ENCODE results near the gene NLRC5. TPM values are rescaled to one million over a fixed set of nuclear protein-coding genes. Genes with fewer than 3 reads are reported as not detected.

Gene NLRC5
- total and polyA plus RNA-seq, 2 donors = 10.7 to 13.3 TPM

DNA sequence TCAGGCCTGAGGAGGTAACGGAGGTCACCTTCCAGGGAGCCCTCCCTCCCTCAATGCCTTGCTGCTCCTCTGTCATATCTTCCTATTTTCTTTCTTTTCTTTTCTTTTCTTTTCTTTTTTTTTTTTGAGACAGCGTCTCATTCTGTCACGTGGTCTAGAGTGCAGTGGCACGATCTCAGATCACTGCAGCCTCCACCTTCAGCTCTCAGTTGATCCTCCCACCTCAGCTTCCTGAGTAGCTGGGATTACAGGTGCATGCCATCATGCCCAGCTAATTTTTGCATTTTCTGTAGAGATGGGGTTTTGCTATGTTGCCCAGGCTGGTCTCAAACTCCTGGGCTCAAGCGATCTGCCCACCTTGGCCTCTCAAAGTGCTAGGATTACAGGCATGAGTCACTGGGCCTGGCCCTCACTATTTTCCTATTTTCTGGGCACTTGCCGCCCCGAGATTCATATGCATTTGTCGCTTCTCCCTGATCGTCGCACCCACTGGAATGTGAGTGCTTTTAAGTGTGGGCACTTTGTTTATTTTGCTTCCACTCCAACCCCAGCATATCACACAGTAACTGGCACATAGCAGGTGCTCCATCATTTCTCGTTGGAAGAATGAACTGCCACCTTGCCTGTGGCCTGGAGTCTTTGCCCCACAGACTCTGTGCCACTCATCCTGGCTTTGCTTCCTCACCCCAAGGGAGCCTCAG lies 134.8 kb downstream of the NLRC5 start:
- Histone ChIP-seq H3K4me1 (ENCODE audit: insufficient read depth) (no peaks in the 10 kb centered on the region), H3K36me3 (ENCODE audit: insufficient read depth) (no peaks in the 10 kb centered on the region), H3K27ac (ENCODE audit: low read depth) (no peak overlapping the region), H3K4me3 (ENCODE audit: low read depth, low read length) (no peak overlapping the region)
- WGBS = 82% methylated on average over 11 of the region's 11 CpGs
- no peak for DNase-seq (ENCODE audit: extremely low spot score)

- Histone ChIP-seq H3K36me3 (ENCODE audit: insufficient read depth) (no peaks in the 10 kb centered on the region), H3K4me3 (ENCODE audit: low read depth, low read length) (no peak overlapping the region), H3K4me1 (ENCODE audit: insufficient read depth) (no peaks in the 10 kb centered on the region), H3K27ac (ENCODE audit: low read depth) (no peak overlapping the region)
- WGBS = 99% methylated on average over 4 of the region's 4 CpGs
- no peak for DNase-seq (ENCODE audit: extremely low spot score)
These were observed 136.0 kb downstream of the NLRC5 start for GRCh38 chr16:57125376-57125775.

- 98% methylated on average over 4 of the region's 4 CpGs for WGBS
- no peak for DNase-seq (ENCODE audit: extremely low spot score)
- Histone ChIP-seq H3K27ac (ENCODE audit: low read depth) (no peak overlapping the region), H3K4me1 (ENCODE audit: insufficient read depth) (no peaks in the 10 kb centered on the region), H3K36me3 (ENCODE audit: insufficient read depth) (no peaks in the 10 kb centered on the region), H3K4me3 (ENCODE audit: low read depth, low read length) (no peak overlapping the region)
These were observed 136.6 kb downstream of the NLRC5 start for GRCh38 chr16:57125969-57126368.

DNA sequence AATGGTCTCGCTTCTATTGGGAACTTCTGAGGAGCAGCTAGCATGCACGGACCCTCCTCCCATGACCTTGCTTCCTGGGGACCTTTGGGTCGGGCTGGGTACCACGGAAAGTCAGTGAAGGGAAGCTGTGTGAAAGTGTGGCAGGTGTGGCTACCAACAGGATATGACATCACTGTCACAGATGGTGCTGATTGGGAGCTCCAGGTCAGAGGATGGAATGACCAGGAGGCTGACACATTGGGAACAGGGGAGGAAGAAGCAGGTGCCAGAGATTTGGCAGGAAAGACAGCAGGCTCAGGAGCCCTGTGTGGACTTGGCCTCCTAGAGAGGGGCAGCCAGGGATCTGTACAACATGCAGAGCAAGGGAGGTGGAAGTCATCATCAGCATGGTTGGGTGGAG lies 137.1 kb downstream of the NLRC5 start:
- no peak for DNase-seq (ENCODE audit: extremely low spot score)

DNA sequence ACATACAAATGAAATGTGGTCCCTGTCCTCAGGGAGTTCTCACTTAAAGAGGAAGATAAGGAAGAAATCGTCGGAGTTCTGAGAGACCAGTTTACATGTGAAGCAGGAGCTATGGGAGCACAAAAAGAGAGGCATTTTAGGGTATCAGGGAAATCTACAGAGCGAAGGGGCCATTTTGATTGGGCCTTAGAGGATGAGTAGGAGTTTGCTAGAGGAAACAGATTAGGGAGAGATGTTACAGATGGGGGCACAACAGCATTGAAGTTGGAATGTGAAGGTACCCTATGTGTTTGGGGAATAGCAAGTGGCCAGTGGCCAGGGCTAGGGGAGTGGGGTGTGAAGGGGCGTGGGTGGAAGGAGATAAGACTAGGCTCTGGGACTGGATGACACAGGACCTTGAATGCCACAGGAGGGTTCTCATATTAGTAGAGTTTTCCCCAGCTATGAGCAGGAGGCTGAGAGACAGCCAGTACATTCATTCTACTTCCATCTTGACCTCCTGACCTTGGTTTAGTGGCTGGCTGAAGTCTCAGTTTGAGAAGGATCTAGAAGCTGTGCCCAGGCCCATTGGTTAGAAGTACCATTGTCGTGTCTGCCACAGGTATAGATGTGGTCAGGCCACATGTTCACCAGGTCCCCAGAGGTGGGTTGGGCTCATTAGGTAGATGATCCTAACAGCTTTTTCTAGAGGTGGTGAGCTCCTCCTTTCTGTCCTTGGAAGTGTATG lies 137.8 kb downstream of the NLRC5 start:
- WGBS = 92% methylated on average over 5 of the region's 5 CpGs
- no peak for DNase-seq (ENCODE audit: extremely low spot score)
- no peak overlapping the region for H3K4me3 ChIP-seq (ENCODE audit: low read depth, low read length)
- H3K27ac ChIP-seq (ENCODE audit: low read depth) = no peak overlapping the region
- H3K4me1 ChIP-seq (ENCODE audit: insufficient read depth) = no peaks in the 10 kb centered on the region
- H3K36me3 ChIP-seq (ENCODE audit: insufficient read depth) = no peaks in the 10 kb centered on the region

More for the DNA sequence above, 137.1 kb downstream of the NLRC5 start:
- Histone ChIP-seq H3K4me3 (ENCODE audit: low read depth, low read length) (no peak overlapping the region), H3K36me3 (ENCODE audit: insufficient read depth) (no peaks in the 10 kb centered on the region), H3K4me1 (ENCODE audit: insufficient read depth) (no peaks in the 10 kb centered on the region), H3K27ac (ENCODE audit: low read depth) (no peak overlapping the region)
- WGBS = 91% methylated on average over 4 of the region's 4 CpGs

DNA sequence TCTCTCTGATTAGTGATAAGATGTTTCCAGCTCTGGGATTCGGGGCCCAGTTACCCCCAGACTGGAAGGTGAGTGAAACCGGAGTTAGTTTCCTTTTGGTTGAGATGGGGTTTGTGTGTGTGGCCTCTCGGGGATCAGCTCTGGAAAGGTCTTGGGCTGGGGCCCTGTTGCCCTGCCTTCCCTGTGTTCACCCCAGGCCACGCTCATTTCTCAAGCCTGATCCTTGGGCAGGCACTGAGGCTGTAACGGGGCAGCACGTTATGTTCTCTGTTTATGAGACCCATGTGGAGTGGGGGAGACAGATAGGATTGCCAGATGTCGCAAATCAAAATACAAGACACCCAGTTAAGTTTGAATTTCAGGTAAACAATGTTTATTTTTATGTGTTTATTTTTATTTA lies 138.5 kb downstream of the NLRC5 start:
- H3K27ac ChIP-seq (ENCODE audit: low read depth) = no peak overlapping the region
- no peak overlapping the region for H3K4me3 ChIP-seq (ENCODE audit: low read depth, low read length)
- no peaks in the 10 kb centered on the region for H3K36me3 ChIP-seq (ENCODE audit: insufficient read depth)
- H3K4me1 ChIP-seq (ENCODE audit: insufficient read depth) = no peaks in the 10 kb centered on the region
- DNase-seq (ENCODE audit: extremely low spot score) = no peak
- WGBS = 91% methylated on average over 7 of the region's 7 CpGs

DNA sequence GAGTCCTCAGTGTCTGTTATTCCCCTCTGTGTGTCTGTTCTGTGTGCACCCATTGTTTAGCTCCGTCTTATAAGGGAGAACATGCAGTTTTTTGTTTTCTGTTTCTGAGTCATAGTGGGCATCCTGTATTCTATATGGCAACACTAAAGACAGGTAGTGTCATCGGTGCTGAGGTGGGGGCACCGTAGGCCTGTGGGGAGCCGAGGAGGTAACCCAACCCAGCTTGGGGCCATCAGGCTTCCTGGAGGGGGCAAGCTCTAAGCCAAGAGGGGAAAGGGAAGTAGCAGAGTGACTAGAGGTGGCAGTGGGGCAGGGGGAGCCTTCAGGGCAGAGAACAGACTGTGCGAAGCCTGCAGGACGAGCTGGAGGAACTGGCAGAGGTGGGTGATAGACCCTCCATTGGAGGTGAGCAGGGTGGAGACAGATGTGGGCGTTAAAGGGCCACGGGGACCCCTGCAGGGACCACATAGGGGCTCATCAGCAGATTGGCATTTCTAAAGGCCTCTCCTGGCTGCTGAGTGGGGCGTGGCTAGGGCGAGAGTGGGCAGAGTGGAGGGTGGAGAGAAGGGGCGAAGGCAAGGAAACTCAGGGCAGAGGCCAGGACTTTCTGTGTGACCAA lies 139.5 kb downstream of the NLRC5 start:
- Histone ChIP-seq H3K36me3 (ENCODE audit: insufficient read depth) (no peaks in the 10 kb centered on the region), H3K27ac (ENCODE audit: low read depth) (no peak overlapping the region), H3K4me1 (ENCODE audit: insufficient read depth) (no peaks in the 10 kb centered on the region), H3K4me3 (ENCODE audit: low read depth, low read length) (no peak overlapping the region)
- WGBS = 85% methylated on average over 11 of the region's 11 CpGs
- DNase-seq (ENCODE audit: extremely low spot score) = no peak

DNA sequence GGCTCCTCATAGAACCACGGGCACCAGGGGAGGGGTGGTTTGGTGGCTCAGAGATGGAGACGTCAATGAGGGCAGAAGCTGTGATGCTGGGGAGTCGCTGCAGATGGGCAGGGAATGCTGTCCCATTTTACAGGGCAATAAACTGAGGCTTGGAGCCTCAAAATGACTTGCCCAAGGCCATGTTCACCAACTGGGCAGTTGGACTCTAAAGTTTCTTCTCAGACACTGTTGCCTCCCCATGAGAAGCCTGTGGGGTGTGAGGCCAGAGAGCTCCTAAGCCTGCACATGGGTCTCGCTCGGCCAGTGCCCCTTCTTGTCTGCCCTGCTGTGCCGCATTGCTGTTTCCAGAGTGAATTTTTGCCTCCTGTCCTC lies 141.6 kb downstream of the NLRC5 start:
- no peaks in the 10 kb centered on the region for H3K4me1 ChIP-seq (ENCODE audit: insufficient read depth)
- H3K4me3 ChIP-seq (ENCODE audit: low read depth, low read length) = no peak overlapping the region
- DNase-seq (ENCODE audit: extremely low spot score) = no peak
- 94% methylated on average over 6 of the region's 6 CpGs for WGBS
- H3K36me3 ChIP-seq (ENCODE audit: insufficient read depth) = no peaks in the 10 kb centered on the region
- H3K27ac ChIP-seq (ENCODE audit: low read depth) = no peak overlapping the region

DNA sequence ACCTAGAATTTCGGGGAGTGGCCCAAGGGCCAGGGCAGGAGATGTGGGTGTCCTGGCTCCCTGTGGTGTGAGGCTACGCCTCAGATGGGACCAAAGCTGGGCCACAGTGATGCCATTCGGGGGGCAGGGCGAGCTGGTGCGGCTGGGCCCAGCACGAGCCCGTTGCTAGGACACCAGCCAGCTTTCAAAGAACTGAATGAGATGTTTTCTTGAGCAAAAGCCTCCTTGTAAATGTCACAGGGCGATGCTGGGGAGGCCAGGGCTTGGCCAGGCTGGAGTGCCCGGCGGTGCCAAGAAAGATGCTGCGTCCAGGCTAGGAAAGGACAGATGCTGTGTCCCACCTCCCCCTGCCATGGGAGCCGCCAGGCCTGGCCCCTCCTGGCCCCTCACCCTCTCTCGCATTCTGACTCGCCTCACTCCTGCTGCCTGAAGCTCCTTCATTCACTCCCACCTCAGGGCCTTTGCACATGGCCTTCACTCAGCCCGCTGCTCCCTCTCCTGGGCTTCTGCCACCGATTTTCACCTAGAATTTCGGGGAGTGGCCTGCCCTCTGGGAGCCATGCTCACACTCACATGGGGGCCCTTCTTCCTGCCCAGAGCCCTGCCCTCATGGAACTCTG lies 142.1 kb downstream of the NLRC5 start:
- 81% methylated on average over 17 of the region's 17 CpGs for WGBS
- Histone ChIP-seq H3K4me1 (ENCODE audit: insufficient read depth) (no peaks in the 10 kb centered on the region), H3K27ac (ENCODE audit: low read depth) (no peak overlapping the region), H3K36me3 (ENCODE audit: insufficient read depth) (no peaks in the 10 kb centered on the region), H3K4me3 (ENCODE audit: low read depth, low read length) (no peak overlapping the region)
- no peak for DNase-seq (ENCODE audit: extremely low spot score)

- Histone ChIP-seq H3K4me3 (ENCODE audit: low read depth, low read length) (no peak overlapping the region), H3K4me1 (ENCODE audit: insufficient read depth) (no peaks in the 10 kb centered on the region), H3K27ac (ENCODE audit: low read depth) (no peak overlapping the region), H3K36me3 (ENCODE audit: insufficient read depth) (no peaks in the 10 kb centered on the region)
- 97% methylated on average over 1 of the region's 1 CpG for WGBS
- DNase-seq (ENCODE audit: extremely low spot score) = no peak
These were observed 143.1 kb downstream of the NLRC5 start for GRCh38 chr16:57132470-57132869.

- WGBS = 67% methylated on average over 4 of the region's 4 CpGs
- DNase-seq (ENCODE audit: extremely low spot score) = no peak
- Histone ChIP-seq H3K4me1 (ENCODE audit: insufficient read depth) (no peaks in the 10 kb centered on the region), H3K4me3 (ENCODE audit: low read depth, low read length) (no peak overlapping the region), H3K27ac (ENCODE audit: low read depth) (no peak overlapping the region), H3K36me3 (ENCODE audit: insufficient read depth) (no peaks in the 10 kb centered on the region)
These were observed 143.7 kb downstream of the NLRC5 start for GRCh38 chr16:57133031-57133430.
